GM12878 (cell line): ENCODE measurements around the gene CCN5. TPM values are rescaled to one million over a fixed set of nuclear protein-coding genes. Genes with fewer than 3 reads are reported as not detected.

ENCODE experiments used
- ATAC-seq: fragments of 200-7000 bp; cut with Tn5 transposase; 3 replicates; pipeline ENCODE4 v1.9.1; 2020; ENCODE audit warnings: mild to moderate bottlenecking, moderate library complexity
- BruUV-seq: library from RNA; stranded (reverse); fragments of 400-500 nt; replicated peaks from 2 replicates; lab custom pipeline; 2021; lab: Mats Ljungman, UMichigan
- CTCF ChIA-PET: fragments of 300-600 bp; sonication (Branson Sonifier 250); formaldehyde crosslinking; extraction: SDS; loops from one replicate; lab custom pipeline; 2021; ENCODE audit warnings: inconsistent platforms; lab: Yijun Ruan, JAX
- POLR2A ChIA-PET: fragments of 350-600 bp; formaldehyde crosslinking; extraction: SDS; loops from one replicate; lab custom pipeline; 2021; ENCODE audit warnings: inconsistent platforms; lab: Charles Lee
- RAD21 ChIA-PET: fragments of 300-600 bp; sonication (Branson Sonifier 250); formaldehyde crosslinking; loops from one replicate; lab custom pipeline; 2023; ENCODE audit warnings: antibody characterized with exemption; ENCODE audit not compliant: unreplicated experiment; lab: Charles Lee
- SMC1A ChIA-PET: fragments of 300-600 bp; sonication (Branson Sonifier 250); formaldehyde crosslinking; loops from one replicate; lab custom pipeline; 2023; ENCODE audit not compliant: unreplicated experiment, uncharacterized antibody; lab: Charles Lee
- DNase-seq: peaks from one replicate; pipeline ENCODE4 v3.0.0-alpha.2; 2011; ENCODE audit warnings: low read depth, low spot score
- FAIRE-seq: peaks from 3 replicates; lab custom pipeline; 2011; peaks lifted over from hg19 to GRCh38; lab: Jason Lieb, UNC
- H2AFZ ChIP-seq: 2 replicates; pipeline ENCODE4 v1.6.0; 2011; ENCODE audit warnings: low read depth, low read length, control low read depth; ENCODE audit not compliant: control insufficient read depth
- H3K27ac ChIP-seq: 2 replicates; pipeline ENCODE4 v1.5.1; 2011; ENCODE audit warnings: control low read depth; ENCODE audit not compliant: control insufficient read depth, insufficient read depth
- H3K27me3 ChIP-seq, 2 experiments: replicated peaks in 1 of 2; 2 replicates each; pipeline versions ENCODE4 v1.6.0 to v1.6.1; 2011; ENCODE audit warnings: low read length in 1 of 2; ENCODE audit not compliant: control insufficient read depth in 2 of 2, insufficient read depth in 2 of 2
- H3K36me3 ChIP-seq, 2 experiments: 2 replicates each; pipeline ENCODE4 v1.5.1; 2011; ENCODE audit warnings: low read length in 1 of 2; ENCODE audit not compliant: control insufficient read depth in 2 of 2, insufficient read depth in 2 of 2
- H3K4me1 ChIP-seq: 2 replicates; pipeline ENCODE4 v1.6.1; 2011; ENCODE audit warnings: mild to moderate bottlenecking, low read length, moderate library complexity, mixed read lengths; ENCODE audit not compliant: control insufficient read depth, insufficient read depth
- H3K4me2 ChIP-seq: 2 replicates; pipeline ENCODE4 v1.6.0; 2011; ENCODE audit warnings: control low read depth; ENCODE audit not compliant: control insufficient read depth, insufficient read depth
- H3K4me3 ChIP-seq: fragments of 200-600 bp; sonication (generic); 2 replicates; pipeline ENCODE4 v1.5.1; 2016
- H3K79me2 ChIP-seq: 2 replicates; pipeline ENCODE4 v1.6.0; 2011; ENCODE audit warnings: low read length; ENCODE audit not compliant: control insufficient read depth, insufficient read depth
- H3K9ac ChIP-seq: 2 replicates; pipeline ENCODE4 v1.8.0; 2011; ENCODE audit warnings: low read length, control low read depth, mixed read lengths; ENCODE audit not compliant: control insufficient read depth, insufficient read depth
- H3K9me3 ChIP-seq: replicated peaks from 3 replicates; pipeline ENCODE4 v1.5.1; 2011; ENCODE audit warnings: mild to moderate bottlenecking, low read length; ENCODE audit not compliant: control insufficient read depth, insufficient read depth
- H4K20me1 ChIP-seq: 2 replicates; pipeline ENCODE4 v1.6.0; 2011; ENCODE audit not compliant: control insufficient read depth, insufficient read depth
- ETV6 ChIP-seq, 2 experiments: fragments of 450-650 bp in 1 of 2; IDR thresholded peaks in 1 of 2; conservative IDR thresholded peaks in 1 of 2; 2 replicates each; pipeline ENCODE4 v1.6.1; 2014; ENCODE audit warnings: antibody characterized with exemption in 1 of 2, borderline replicate concordance in 1 of 2, low read depth in 1 of 2, mild to moderate bottlenecking in 1 of 2, moderate library complexity in 1 of 2
- FOXK2 ChIP-seq: fragments of 450-650 bp; IDR thresholded peaks from 2 replicates; pipeline ENCODE4 v1.6.1; 2017; ENCODE audit warnings: mild to moderate bottlenecking, moderate library complexity
- GABPA ChIP-seq: IDR thresholded peaks from 2 replicates; pipeline ENCODE4 v1.6.1; 2014; ENCODE audit warnings: antibody characterized with exemption, low read depth, mild to moderate bottlenecking, inconsistent platforms
- KDM1A ChIP-seq: fragments of 200-600 bp; sonication (generic); IDR thresholded peaks from 2 replicates; pipeline ENCODE4 v1.6.1; 2016; ENCODE audit warnings: borderline replicate concordance
- MXI1 ChIP-seq: fragments of 150-350 bp; IDR thresholded peaks from 2 replicates; pipeline ENCODE4 v1.6.1; 2011; ENCODE audit warnings: low read depth, mild to moderate bottlenecking, inconsistent platforms, low read length, improper control_type of control experiment
- MYB ChIP-seq: fragments of 150-350 bp; IDR thresholded peaks from 2 replicates; pipeline ENCODE4 v1.6.1; 2014; ENCODE audit warnings: mild to moderate bottlenecking, low read depth, low read length, borderline replicate concordance
- PKNOX1 ChIP-seq: fragments of 450-650 bp; IDR thresholded peaks from 2 replicates; pipeline ENCODE4 v1.6.1; 2016; ENCODE audit warnings: mild to moderate bottlenecking
- POLR2AphosphoS2 ChIP-seq: IDR thresholded peaks from 2 replicates; pipeline ENCODE4 v1.6.1; 2011; ENCODE audit warnings: low read depth, mild to moderate bottlenecking, low read length, improper control_type of control experiment, moderate library complexity
- RAD21 ChIP-seq: IDR thresholded peaks from 2 replicates; pipeline ENCODE4 v1.6.1; 2011; ENCODE audit warnings: mild to moderate bottlenecking, low read depth, low read length, moderate library complexity; ENCODE audit not compliant: insufficient read depth
- SMAD5 ChIP-seq: IDR thresholded peaks from 2 replicates; pipeline ENCODE4 v1.6.1; 2016; ENCODE audit warnings: antibody characterized with exemption, low read depth
- SPI1 ChIP-seq: IDR thresholded peaks from 2 replicates; pipeline ENCODE4 v1.6.1; 2011; ENCODE audit warnings: low read depth, mild to moderate bottlenecking, low read length, moderate library complexity, borderline replicate concordance; ENCODE audit not compliant: insufficient read depth
- TARDBP ChIP-seq: IDR thresholded peaks from 2 replicates; pipeline ENCODE4 v1.6.1; 2016; ENCODE audit warnings: borderline replicate concordance
- TCF12 ChIP-seq: IDR thresholded peaks from 2 replicates; pipeline ENCODE4 v1.6.1; 2011; ENCODE audit warnings: low read depth, mild to moderate bottlenecking, low read length
- TCF3 ChIP-seq: IDR thresholded peaks from 2 replicates; pipeline ENCODE4 v1.6.1; 2012; ENCODE audit warnings: low read depth, mild to moderate bottlenecking, low read length, borderline replicate concordance; ENCODE audit not compliant: insufficient read depth
- ZBTB33 ChIP-seq: fragments of 450-650 bp; IDR thresholded peaks from 2 replicates; pipeline ENCODE4 v1.6.1; 2017; ENCODE audit warnings: mild to moderate bottlenecking
- WGBS: methylation state at CpG from one replicate; pipeline ENCODE4 v1.1.6; 2016; ENCODE audit warnings: low lambda C conversion rate; ENCODE audit not compliant: insufficient replicate concordance, insufficient coverage; ENCODE audit errors: missing lambda C conversion rate; 5-methylcytosine and 5-hydroxymethylcytosine counted together
- in situ Hi-C: fragments of 300-500 bp; cut with MboI; formaldehyde crosslinking; loops from 9 replicates; pipeline ENCODE4 v1.14.3; 2018; ENCODE audit warnings: mixed read lengths
- intact Hi-C: fragments of 100-400 bp; cut with micrococcal nuclease; formaldehyde crosslinking; loops from one replicate; pipeline ENCODE4 v1.14.2; 2022; ENCODE audit not compliant: unreplicated experiment
- polyA plus RNA-seq, 11 experiments: library from polyadenylated mRNA; depleted of rRNA in 4 of 11; unstranded in 6 of 11; stranded (reverse) in 5 of 11; fragments of >200 nt; fragmentation: Nextera tagmentation in 4 of 11; fragmentation: Illumina TruSeq in 1 of 11; extraction: Ambion mirVana in 4 of 11; extraction: Trizol in 1 of 11; gene quantifications; 1 replicate in 1 of 11; 2 replicates in 10 of 11; pipeline versions ENCODE4 v1.2.1 to v1.2.3, GENCODE V29; 2011 to 2016; ENCODE audit warnings: inconsistent platforms in 2 of 11, missing spikeins in 2 of 11, low read depth in 1 of 11
- total RNA-seq, 4 experiments: library from RNA; depleted of rRNA in 3 of 4; stranded (reverse); fragments of >200 nt in 3 of 4; fragmentation: Illumina TruSeq in 1 of 4; extraction: Trizol in 1 of 4; gene quantifications; 2 replicates each; pipeline versions ENCODE4 v1.2.1 to v1.2.3, GENCODE V29; 2013 to 2021

Gene CCN5
- total and polyA plus RNA-seq, 10 of the 15 experiments (the other 5 are each of a cell fraction or from before 2014, with no cell fraction given): 0.14 to 0.15 TPM; not detected in 8

- 25% methylated on average over 7 of the region's 7 CpGs for WGBS
- no peaks in the 10 kb centered on the region for H3K36me3 ChIP-seq
- no peak overlapping the region for H3K4me3 ChIP-seq
- no TSS peak for BruUV-seq
- intact Hi-C loops: no loop called here
- no peak overlapping the region for H3K4me2 ChIP-seq
- no peak overlapping the region for H3K27ac ChIP-seq
- ChIA-PET RAD21 (no interaction called here), POLR2A (no interaction called here), CTCF (no interaction called here), SMC1A (no interaction called here)
- H3K4me1 ChIP-seq: peaks cover 4% of the 10 kb centered on the region; the same call in 1 of the 2 replicates
- no peak for TF ChIP-seq TCF3
- no peak for TF ChIP-seq TCF12
- no peak for TF ChIP-seq POLR2AphosphoS2
- TF ChIP-seq MXI1: no peak
- no peaks in the 10 kb centered on the region for H3K9me3 ChIP-seq
- H3K27me3 ChIP-seq: no peaks in the 10 kb centered on the region
- DNase-seq (no peak), ATAC-seq (no peak), FAIRE-seq (no peak)
- no peaks in the 10 kb centered on the region for H4K20me1 ChIP-seq
- in situ Hi-C loops: loop anchor here (5.0 kb wide), 2 partner anchors 44 to 179 kb away; no protein-coding TSS in a partner anchor
- no peak overlapping the region for H3K9ac ChIP-seq
- H3K79me2 ChIP-seq: no peaks in the 10 kb centered on the region
- H2AFZ ChIP-seq: no peak overlapping the region
These were observed 27.0 kb upstream of the CCN5 start for GRCh38 chr20:44688053-44688625.

DNA sequence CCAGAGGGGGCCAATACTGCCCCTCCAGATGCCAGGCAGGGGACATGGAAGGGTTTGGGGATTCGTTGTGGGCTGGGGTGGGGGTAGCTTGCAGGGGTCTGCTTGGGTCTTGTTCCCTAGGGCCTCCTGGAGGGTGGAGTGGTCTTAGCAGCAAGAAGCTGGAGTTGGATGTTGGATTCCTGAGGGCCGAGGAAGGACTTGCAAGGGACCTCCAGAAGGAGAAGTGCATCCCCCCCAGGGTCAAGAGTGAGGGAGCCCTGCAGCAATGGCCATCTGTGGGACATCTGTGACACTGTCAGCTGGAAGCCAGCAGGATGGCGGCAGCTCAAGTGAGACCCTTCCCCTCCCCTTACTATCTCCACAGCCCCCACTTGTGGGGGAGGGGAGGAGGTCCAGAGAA is 25.4 kb upstream of the CCN5 start:
- ChIA-PET POLR2A (no interaction called here), CTCF (interaction anchor here (1.4 kb wide), 1 partner anchor 177 kb away, joined by 5 read pairs; no protein-coding TSS in a partner anchor), RAD21 (no interaction called here), SMC1A (interaction anchor here (0.6 to 0.9 kb wide), 2 partner anchors 43 kb away, joined by 3 to 4 read pairs; no protein-coding TSS in a partner anchor)
- intact Hi-C loops (no loop called here), in situ Hi-C loops (loop anchor here (5.0 kb wide), 2 partner anchors 42 to 177 kb away; no protein-coding TSS in a partner anchor)
- Histone ChIP-seq H3K4me2 (no peak overlapping the region), H3K79me2 (no peaks in the 10 kb centered on the region), H3K4me3 (no peak overlapping the region), H3K27ac (no peak overlapping the region), H3K36me3 (no peaks in the 10 kb centered on the region), H3K9ac (no peak overlapping the region), H3K9me3 (no peaks in the 10 kb centered on the region; the same call in 2 of the 3 replicates), H2AFZ (no peak overlapping the region), H3K4me1 (peaks cover under 1% of the 10 kb centered on the region; the same call in 1 of the 2 replicates), H4K20me1 (no peaks in the 10 kb centered on the region), H3K27me3 (no peaks in the 10 kb centered on the region)
- FAIRE-seq (no peak), ATAC-seq (no peak), DNase-seq (no peak)
- WGBS: 38% methylated on average over 3 of the region's 3 CpGs
- TF ChIP-seq KDM1A: no peak
- no peak for TF ChIP-seq TARDBP
- TF ChIP-seq TCF12: no peak
- no peak for TF ChIP-seq ZBTB33
- no peak for TF ChIP-seq GABPA
- no peak for TF ChIP-seq FOXK2
- no peak for TF ChIP-seq RAD21
- TF ChIP-seq ETV6 (conservative IDR thresholded peaks at IDR 0.05 in 1 of 2, IDR thresholded peaks at IDR 0.05 in 1 of 2; ENCODE audit: borderline replicate concordance in 1 of 2, low read depth in 1 of 2): no peak
- TF ChIP-seq SPI1: no peak
- TF ChIP-seq MYB: no peak
- no peak for TF ChIP-seq PKNOX1
- TF ChIP-seq SMAD5: no peak
- BruUV-seq: no TSS peak
